RWPE2 (cell line): ENCODE results near the gene NLRP13.

Experiments used
- ATAC-seq: fragments of 200-7000 bp; cut with Tn5 transposase; 3 replicates; pipeline ENCODE4 v1.9.1; 2021; ENCODE audit warnings: low read depth
- DNase-seq: peaks from one replicate; pipeline ENCODE4 v3.0.0-alpha.2; 2020; ENCODE audit warnings: low spot score
- H3K27ac ChIP-seq: fragments of 450-650 bp; 2 replicates; pipeline ENCODE4 v1.5.1; 2017; ENCODE audit warnings: mild to moderate bottlenecking; ENCODE audit not compliant: poor library complexity, severe bottlenecking
- H3K27me3 ChIP-seq: fragments of 250-450 bp; sonication (Bioruptor Pico); 2 replicates; pipeline ENCODE4 v1.5.1; 2021; ENCODE audit warnings: mild to moderate bottlenecking, moderate library complexity; ENCODE audit not compliant: insufficient read depth, poor library complexity, severe bottlenecking
- H3K36me3 ChIP-seq: fragments of 250-450 bp; sonication (Bioruptor Pico); 2 replicates; pipeline ENCODE4 v1.5.1; 2020; ENCODE audit warnings: low read depth, mild to moderate bottlenecking, moderate library complexity
- H3K4me1 ChIP-seq: fragments of 250-450 bp; sonication (Bioruptor Pico); 2 replicates; pipeline ENCODE4 v1.5.1; 2021; ENCODE audit warnings: mild to moderate bottlenecking, moderate library complexity; ENCODE audit not compliant: insufficient read depth, poor library complexity, severe bottlenecking
- H3K4me3 ChIP-seq: fragments of 250-450 bp; sonication (Bioruptor Pico); 2 replicates; pipeline ENCODE4 v1.5.1; 2021; ENCODE audit warnings: mild to moderate bottlenecking, moderate library complexity; ENCODE audit not compliant: severe bottlenecking
- H3K9me3 ChIP-seq: fragments of 250-450 bp; sonication (Bioruptor Pico); 2 replicates; pipeline ENCODE4 v1.5.1; 2021; ENCODE audit warnings: mild to moderate bottlenecking, moderate library complexity; ENCODE audit not compliant: severe bottlenecking
- CTCF ChIP-seq: fragments of 450-650 bp; IDR thresholded peaks from one replicate; pipeline ENCODE4 v1.5.1; 2017; ENCODE audit warnings: mild to moderate bottlenecking, moderate library complexity; ENCODE audit not compliant: poor library complexity, severe bottlenecking

The NLRP13 gene

GRCh38 chr19:55927991-55928390 is 4.1 kb downstream of the NLRP13 start:
- DNase-seq (no peak), ATAC-seq (no peak)
- Histone ChIP-seq H3K4me3 (no peak overlapping the region), H3K27me3 (no peaks in the 10 kb centered on the region), H3K9me3 (no peaks in the 10 kb centered on the region), H3K36me3 (no peaks in the 10 kb centered on the region), H3K4me1 (no peaks in the 10 kb centered on the region), H3K27ac (no peak overlapping the region)
- TF ChIP-seq CTCF = no peak

GRCh38 chr19:55923556-55923955 is 8.6 kb downstream of the NLRP13 start:
- Histone ChIP-seq H3K4me1 (no peaks in the 10 kb centered on the region), H3K27ac (no peak overlapping the region), H3K27me3 (no peaks in the 10 kb centered on the region), H3K9me3 (peaks cover under 1% of the 10 kb centered on the region), H3K4me3 (no peak overlapping the region), H3K36me3 (no peaks in the 10 kb centered on the region)
- DNase-seq (no peak), ATAC-seq (no peak)
- no peak for TF ChIP-seq CTCF

DNA sequence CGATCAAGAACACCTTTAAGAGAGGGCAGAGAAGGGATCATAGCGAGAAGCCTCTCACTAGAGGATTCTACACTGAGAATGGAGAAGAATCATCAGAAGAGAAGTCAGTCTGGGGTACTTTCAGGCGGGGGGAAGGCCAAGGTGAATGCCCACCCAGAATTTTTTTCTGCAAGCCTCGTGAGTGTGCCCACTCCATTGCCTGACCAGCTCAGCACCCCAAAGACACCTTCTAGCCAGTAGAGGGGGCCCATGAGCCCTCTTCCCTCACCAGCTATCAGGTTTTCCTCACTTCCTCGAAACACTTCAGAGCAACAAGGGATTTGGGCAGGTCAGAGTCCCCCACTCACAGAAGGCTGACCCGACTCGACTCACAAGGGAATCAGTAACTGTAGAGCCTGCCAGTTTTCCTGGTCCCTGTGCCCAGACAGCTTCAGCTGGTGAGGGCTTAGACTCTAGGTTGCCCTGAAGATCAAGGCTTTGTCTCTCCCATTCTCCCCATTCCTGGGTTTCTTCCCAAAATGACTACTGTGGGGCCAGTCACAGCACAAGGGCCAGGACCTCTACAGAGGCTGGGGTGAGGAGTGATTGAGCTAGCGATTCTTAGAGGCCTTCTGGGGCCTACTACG is 18.4 kb downstream of the NLRP13 start:
- peak; percentile 28 for TF ChIP-seq CTCF
- no peak for DNase-seq
- no peaks in the 10 kb centered on the region for H3K36me3 ChIP-seq

DNA sequence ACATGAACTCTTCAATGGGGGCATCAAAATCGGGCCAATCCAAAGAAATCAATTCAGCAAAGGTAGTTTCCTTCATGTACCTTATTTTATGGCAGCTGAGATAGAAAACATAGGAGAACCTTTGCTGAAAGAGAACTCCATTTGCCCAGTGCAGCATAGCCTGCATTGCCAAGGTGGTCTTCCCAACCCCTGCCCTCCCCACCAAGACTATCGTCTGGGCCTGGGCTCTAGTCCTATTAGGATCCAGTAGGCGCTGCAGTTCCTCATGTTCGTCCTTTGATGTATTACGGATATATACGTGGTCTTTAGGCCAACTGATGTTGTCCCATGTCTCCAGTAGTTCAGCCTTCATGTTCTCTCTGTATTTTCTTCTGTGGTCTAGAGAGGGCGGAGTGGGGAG is 19.2 kb downstream of the NLRP13 start:
- Histone ChIP-seq H3K4me1 (no peaks in the 10 kb centered on the region), H3K4me3 (no peak overlapping the region), H3K27me3 (no peaks in the 10 kb centered on the region), H3K36me3 (no peaks in the 10 kb centered on the region), H3K27ac (no peak overlapping the region), H3K9me3 (peaks cover 2% of the 10 kb centered on the region)
- no peak for DNase-seq
- no peak for TF ChIP-seq CTCF
- ATAC-seq = no peak

More for the DNA sequence above, 18.4 kb downstream of the NLRP13 start:
- no peak overlapping the region for H3K4me3 ChIP-seq
- H3K27me3 ChIP-seq = no peaks in the 10 kb centered on the region
- peaks cover 4% of the 10 kb centered on the region for H3K9me3 ChIP-seq
- ATAC-seq = no peak
- H3K27ac ChIP-seq = no peak overlapping the region
- no peaks in the 10 kb centered on the region for H3K4me1 ChIP-seq

- Histone ChIP-seq H3K36me3 (no peaks in the 10 kb centered on the region), H3K4me3 (no peak overlapping the region), H3K27me3 (no peaks in the 10 kb centered on the region), H3K9me3 (no peaks in the 10 kb centered on the region), H3K27ac (no peak overlapping the region), H3K4me1 (no peaks in the 10 kb centered on the region)
- TF ChIP-seq CTCF = no peak
- DNase-seq (no peak), ATAC-seq (no peak)
These were observed 22.3 kb downstream of the NLRP13 start for GRCh38 chr19:55909801-55910200.
